ENCODE data around the gene NOBOX.

GRCh38 chr7:144436500-144436899, 33.0 kb upstream of the NOBOX start:
- no peak for TF ChIP-seq POLR2A (IDR thresholded peaks at IDR 0.05)
- TF ChIP-seq, protein P1, sequence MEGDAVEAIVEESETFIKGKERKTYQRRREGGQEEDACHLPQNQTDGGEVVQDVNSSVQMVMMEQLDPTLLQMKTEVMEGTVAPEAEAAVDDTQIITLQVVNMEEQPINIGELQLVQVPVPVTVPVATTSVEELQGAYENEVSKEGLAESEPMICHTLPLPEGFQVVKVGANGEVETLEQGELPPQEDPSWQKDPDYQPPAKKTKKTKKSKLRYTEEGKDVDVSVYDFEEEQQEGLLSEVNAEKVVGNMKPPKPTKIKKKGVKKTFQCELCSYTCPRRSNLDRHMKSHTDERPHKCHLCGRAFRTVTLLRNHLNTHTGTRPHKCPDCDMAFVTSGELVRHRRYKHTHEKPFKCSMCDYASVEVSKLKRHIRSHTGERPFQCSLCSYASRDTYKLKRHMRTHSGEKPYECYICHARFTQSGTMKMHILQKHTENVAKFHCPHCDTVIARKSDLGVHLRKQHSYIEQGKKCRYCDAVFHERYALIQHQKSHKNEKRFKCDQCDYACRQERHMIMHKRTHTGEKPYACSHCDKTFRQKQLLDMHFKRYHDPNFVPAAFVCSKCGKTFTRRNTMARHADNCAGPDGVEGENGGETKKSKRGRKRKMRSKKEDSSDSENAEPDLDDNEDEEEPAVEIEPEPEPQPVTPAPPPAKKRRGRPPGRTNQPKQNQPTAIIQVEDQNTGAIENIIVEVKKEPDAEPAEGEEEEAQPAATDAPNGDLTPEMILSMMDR (IDR thresholded peaks at IDR 0.05), result no peak
